K562 (cell line): ENCODE results near the gene KCNN3. TPM values are rescaled to one million over a fixed set of nuclear protein-coding genes. Genes with fewer than 3 reads are reported as not detected.

Source experiments
- ATAC-seq: fragments of 200-7000 bp; cut with Tn5 transposase; 3 replicates; pipeline ENCODE4 v1.9.1; 2020; ENCODE audit warnings: moderate library complexity
- BruUV-seq: library from RNA; stranded (reverse); fragments of 400-500 nt; replicated peaks from 2 replicates; lab custom pipeline; 2021; lab: Mats Ljungman, UMichigan
- CTCF ChIA-PET: fragments of 300-600 bp; formaldehyde crosslinking; extraction: SDS; loops from one replicate; lab custom pipeline; 2021; ENCODE audit warnings: low intra/inter-chr PET ratio; lab: Yijun Ruan, JAX
- POLR2A ChIA-PET: fragments of 300-600, 350-650 bp; sonication (Branson Sonifier 250); formaldehyde crosslinking; extraction: SDS; loops from one replicate; lab custom pipeline; 2021; ENCODE audit warnings: antibody characterized with exemption, inconsistent platforms; lab: Yijun Ruan, JAX
- DNase-seq, 4 experiments: peaks; one replicate each; pipeline versions ENCODE4 v3.0.0 to v3.0.0-alpha.2; 2011 to 2018; ENCODE audit warnings: low spot score in 3 of 4, mixed read lengths in 3 of 4; ENCODE audit errors: extremely low read depth in 1 of 4
- FAIRE-seq: peaks from 2 replicates; lab custom pipeline; 2011; peaks lifted over from hg19 to GRCh38; lab: Jason Lieb, UNC
- H2AFZ ChIP-seq: 2 replicates; pipeline ENCODE4 v1.6.0; 2011; ENCODE audit warnings: low read depth, low read length, control low read depth, inconsistent platforms
- H3K27ac ChIP-seq: fragments of 200-600 bp; 3 replicates; pipeline ENCODE4 v1.8.0; 2011; ENCODE audit warnings: low read depth, mild to moderate bottlenecking, control low read depth, inconsistent platforms, low read length, moderate library complexity, mixed read lengths; ENCODE audit errors: extremely low read depth
- H3K27me3 ChIP-seq, 2 experiments: fragments of 300-600 bp in 1 of 2; 2 replicates in 1 of 2; 3 replicates in 1 of 2; pipeline versions ENCODE4 v1.6.0 to v1.8.0; 2011; ENCODE audit warnings: inconsistent platforms in 2 of 2, low read length in 2 of 2, mild to moderate bottlenecking in 1 of 2, mixed read lengths in 1 of 2, moderate library complexity in 1 of 2; ENCODE audit not compliant: control insufficient read depth in 2 of 2, insufficient read depth in 2 of 2
- H3K36me3 ChIP-seq: fragments of 300-600 bp; 3 replicates; pipeline ENCODE4 v1.8.0; 2011; ENCODE audit warnings: mild to moderate bottlenecking, low read length, inconsistent platforms; ENCODE audit not compliant: control insufficient read depth, insufficient read depth
- H3K4me1 ChIP-seq, 2 experiments: fragments of 200-600 bp in 1 of 2; replicated peaks in 1 of 2; 2 replicates in 1 of 2; 3 replicates in 1 of 2; pipeline versions ENCODE4 v1.5.1 to v1.8.0; 2011; ENCODE audit warnings: inconsistent platforms in 2 of 2, low read length in 2 of 2, mild to moderate bottlenecking in 1 of 2, mixed read lengths in 1 of 2, moderate library complexity in 1 of 2; ENCODE audit not compliant: control insufficient read depth in 2 of 2, insufficient read depth in 2 of 2
- H3K4me2 ChIP-seq: 2 replicates; pipeline ENCODE4 v1.6.1; 2011; ENCODE audit warnings: low read length, control low read depth, inconsistent platforms, mixed read lengths; ENCODE audit not compliant: insufficient read depth
- H3K4me3 ChIP-seq: fragments of 200-600 bp; sonication (generic), shearing (Covaris generic); 2 replicates; pipeline ENCODE4 v1.5.1; 2016; ENCODE audit warnings: control low read depth, inconsistent platforms
- H3K79me2 ChIP-seq: fragments of 200-600 bp; 3 replicates; pipeline ENCODE4 v1.8.0; 2011; ENCODE audit warnings: low read length, inconsistent platforms; ENCODE audit not compliant: control insufficient read depth, insufficient read depth
- H3K9ac ChIP-seq, 2 experiments: 2 replicates each; pipeline versions ENCODE4 v1.6.0 to v1.6.1; 2011; ENCODE audit warnings: low read depth in 2 of 2, low read length in 2 of 2, control low read depth in 1 of 2, inconsistent platforms in 1 of 2, mild to moderate bottlenecking in 1 of 2, mixed read lengths in 1 of 2; ENCODE audit not compliant: insufficient read depth in 1 of 2
- H3K9me1 ChIP-seq: one replicate; pipeline ENCODE4 v1.6.0; 2011; ENCODE audit warnings: inconsistent platforms, mild to moderate bottlenecking, low read length, moderate library complexity; ENCODE audit not compliant: control insufficient read depth, insufficient read depth
- H3K9me3 ChIP-seq: replicated peaks from 2 replicates; pipeline ENCODE4 v1.5.1; 2011; ENCODE audit warnings: low read depth, low read length, inconsistent platforms; ENCODE audit not compliant: control insufficient read depth, insufficient read depth
- H4K20me1 ChIP-seq: replicated peaks from 2 replicates; pipeline ENCODE4 v1.6.1; 2011; ENCODE audit warnings: low read length, inconsistent platforms, mixed read lengths; ENCODE audit not compliant: control insufficient read depth, insufficient read depth
- C11orf30 ChIP-seq: fragments of 450-650 bp; IDR thresholded peaks from 2 replicates; pipeline ENCODE4 v1.6.1; 2016; ENCODE audit warnings: low read depth, mild to moderate bottlenecking
- KAT7 ChIP-seq: sonication (generic); formaldehyde crosslinking; IDR thresholded peaks from 2 replicates; pipeline ENCODE4 v1.8.0; 2022; ENCODE audit warnings: missing genetic modification reagents, mild to moderate bottlenecking, borderline replicate concordance
- ZEB2 ChIP-seq: fragments of 450-650 bp; IDR thresholded peaks from 2 replicates; pipeline ENCODE4 v1.6.1; 2016
- ZNF232 ChIP-seq: sonication (generic); formaldehyde crosslinking; IDR thresholded peaks from 2 replicates; pipeline ENCODE4 v1.8.0; 2022; ENCODE audit warnings: mild to moderate bottlenecking, missing genetic modification reagents
- WGBS: fragments of 100-300 bp; shearing (Covaris generic); methylation state at CpG from one replicate; pipeline ENCODE4 v1.1.6; 2016; ENCODE audit warnings: low coverage, mixed read lengths; ENCODE audit not compliant: insufficient coverage; ENCODE audit errors: missing lambda C conversion rate; 5-methylcytosine and 5-hydroxymethylcytosine counted together
- in situ Hi-C: fragments of 300-500 bp; cut with MboI; formaldehyde crosslinking; loops from 4 replicates; pipeline ENCODE4 v1.15.0; 2018; ENCODE audit warnings: inconsistent platforms, mixed read lengths
- intact Hi-C: fragments of 100-400 bp; cut with micrococcal nuclease; formaldehyde crosslinking; loops from 2 replicates; pipeline ENCODE4 v1.14.2; 2022
- polyA plus RNA-seq, 8 experiments: library from polyadenylated mRNA; depleted of rRNA in 4 of 8; stranded (reverse) in 5 of 8; unstranded in 3 of 8; fragments of >200 nt; fragmentation: Nextera tagmentation in 2 of 8; fragmentation: Illumina TruSeq in 1 of 8; extraction: Ambion mirVana in 2 of 8; extraction: Trizol in 1 of 8; gene quantifications; 2 replicates each; pipeline versions ENCODE4 v1.2.1 to v1.2.3, GENCODE V29; 2011 to 2014; ENCODE audit warnings: inconsistent platforms in 1 of 8, missing spikeins in 1 of 8
- total RNA-seq, 7 experiments: library from RNA; depleted of rRNA in 6 of 7; stranded (reverse); fragments of >200 nt in 6 of 7; fragmentation: Illumina TruSeq in 2 of 7; extraction: Trizol in 2 of 7; gene quantifications; 2 replicates each; pipeline versions ENCODE4 v1.2.1 to v1.2.3, GENCODE V29; 2011 to 2021; ENCODE audit warnings: low replicate concordance in 1 of 7
- TF ChIP-seq, protein P1 (sequence below), 2 experiments: fragments of 200-800 bp in 1 of 2; sonication (Bioruptor generic) in 1 of 2; sonication (generic) in 1 of 2; formaldehyde crosslinking in 1 of 2; IDR thresholded peaks in 1 of 2; conservative IDR thresholded peaks in 1 of 2; 2 replicates each; pipeline versions ENCODE4 v1.5.0 to v1.6.1; 2016 to 2020; ENCODE audit warnings: missing compliant biosample characterization in 1 of 2, missing genetic modification characterization in 1 of 2, missing genetic modification reagents in 1 of 2

The KCNN3 gene
- total and polyA plus RNA-seq, 9 of the 15 experiments (the other 6 are each of a cell fraction or from before 2014, with no cell fraction given), result 0.02 to 0.03 TPM; not detected in 7

DNA sequence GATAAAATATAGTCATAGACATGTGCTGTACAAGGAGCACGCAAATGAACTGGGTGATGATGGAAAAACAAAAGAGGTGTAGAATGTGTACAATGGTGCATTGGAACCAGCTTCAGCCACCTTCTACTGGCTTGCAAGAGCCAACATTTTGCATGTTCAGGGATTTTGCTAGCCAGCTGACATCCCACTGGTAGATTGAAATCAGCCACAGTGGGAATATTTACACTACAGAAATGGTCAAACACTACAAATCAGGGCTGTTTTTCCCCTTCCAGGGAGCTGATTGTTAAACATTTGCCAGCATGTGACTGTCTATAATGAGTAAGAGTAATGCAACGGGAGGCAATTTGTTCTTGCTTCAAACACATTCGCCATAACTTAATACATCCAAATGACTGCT, 43.2 kb upstream of the KCNN3 start:
- Histone ChIP-seq H3K9me3 (peaks cover 4% of the 10 kb centered on the region), H3K4me2 (no peak overlapping the region), H3K4me1 (no peaks in the 10 kb centered on the region; a peak in 2 of 5 replicates), H2AFZ (no peak overlapping the region), H3K27ac (no peak overlapping the region), H4K20me1 (no peaks in the 10 kb centered on the region), H3K9ac (no peak overlapping the region), H3K79me2 (no peaks in the 10 kb centered on the region), H3K9me1 (no peaks in the 10 kb centered on the region), H3K36me3 (no peaks in the 10 kb centered on the region), H3K27me3 (no peaks in the 10 kb centered on the region; a peak in 2 of 5 replicates), H3K4me3 (no peak overlapping the region)
- TF ChIP-seq C11orf30, result 0 out of 2 replicates have a peak, but pooled peaks have one; percentile 14
- TF ChIP-seq ZNF232 (CRISPR knock-in tag), result no peak
- WGBS, result 14% methylated on average over 3 of the region's 3 CpGs
- in situ Hi-C loops (no loop called here), intact Hi-C loops (no loop called here)
- DNase-seq, result no peak
- no peak for ATAC-seq
- no TSS peak for BruUV-seq
- ChIA-PET POLR2A (interaction anchor here (0.7 to 1.6 kb wide), 2 partner anchors 14 to 32 kb away, joined by 3 to 4 read pairs; no protein-coding TSS in a partner anchor), CTCF (interaction anchor here (0.6 to 0.7 kb wide), 2 partner anchors 43 to 463 kb away, joined by 3 read pairs; partner anchors contain the start of gene PBXIP1)
- no peak for FAIRE-seq

DNA sequence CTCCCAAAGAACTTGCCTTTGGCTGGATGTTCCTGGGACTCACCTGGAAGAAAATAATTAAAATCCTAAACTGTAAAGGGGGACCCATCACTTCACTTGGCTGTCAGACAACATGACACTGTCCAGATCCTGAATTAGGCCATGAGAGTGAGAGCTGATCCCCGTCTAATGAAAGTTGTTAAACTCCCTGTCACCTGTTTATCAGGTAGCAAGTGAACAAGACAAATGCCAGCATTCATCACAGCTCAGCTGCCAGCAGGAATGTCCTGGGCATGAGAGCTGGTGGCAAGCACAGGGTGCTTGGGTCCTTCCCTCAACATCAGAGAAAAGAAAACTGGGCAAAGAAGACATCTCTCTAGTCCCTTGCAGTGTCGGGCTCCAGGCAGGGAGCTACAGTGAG, 42.7 kb upstream of the KCNN3 start:
- intact Hi-C loops, result no loop called here
- Histone ChIP-seq H3K4me1 (no peaks in the 10 kb centered on the region; a peak in 2 of 5 replicates), H3K27me3 (no peaks in the 10 kb centered on the region; a peak in 2 of 5 replicates), H4K20me1 (no peaks in the 10 kb centered on the region), H3K4me3 (no peak overlapping the region), H3K36me3 (no peaks in the 10 kb centered on the region), H3K9ac (no peak overlapping the region), H3K79me2 (no peaks in the 10 kb centered on the region), H2AFZ (no peak overlapping the region), H3K4me2 (no peak overlapping the region), H3K9me3 (peaks cover 4% of the 10 kb centered on the region), H3K9me1 (no peaks in the 10 kb centered on the region), H3K27ac (no peak overlapping the region)
- in situ Hi-C loops, result no loop called here
- ATAC-seq (no peak), FAIRE-seq (no peak), DNase-seq (no peak)
- CTCF ChIA-PET, result interaction anchor here (0.6 to 0.7 kb wide), 2 partner anchors 43 to 462 kb away, joined by 3 read pairs; partner anchors contain the start of gene PBXIP1
- POLR2A ChIA-PET, result interaction anchor here (0.7 to 1.6 kb wide), 2 partner anchors 15 to 31 kb away, joined by 3 to 4 read pairs; no protein-coding TSS in a partner anchor
- 7% methylated on average over 2 of the region's 2 CpGs for WGBS
- BruUV-seq, result no TSS peak
- TF ChIP-seq KAT7 (CRISPR knock-in tag), result no peak
- TF ChIP-seq, protein P1, sequence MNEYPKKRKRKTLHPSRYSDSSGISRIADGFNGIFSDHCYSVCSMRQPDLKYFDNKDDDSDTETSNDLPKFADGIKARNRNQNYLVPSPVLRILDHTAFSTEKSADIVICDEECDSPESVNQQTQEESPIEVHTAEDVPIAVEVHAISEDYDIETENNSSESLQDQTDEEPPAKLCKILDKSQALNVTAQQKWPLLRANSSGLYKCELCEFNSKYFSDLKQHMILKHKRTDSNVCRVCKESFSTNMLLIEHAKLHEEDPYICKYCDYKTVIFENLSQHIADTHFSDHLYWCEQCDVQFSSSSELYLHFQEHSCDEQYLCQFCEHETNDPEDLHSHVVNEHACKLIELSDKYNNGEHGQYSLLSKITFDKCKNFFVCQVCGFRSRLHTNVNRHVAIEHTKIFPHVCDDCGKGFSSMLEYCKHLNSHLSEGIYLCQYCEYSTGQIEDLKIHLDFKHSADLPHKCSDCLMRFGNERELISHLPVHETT (CRISPR knock-in tag; conservative IDR thresholded peaks at IDR 0.05 in 1 of 2, IDR thresholded peaks at IDR 0.05 in 1 of 2), result no peak
- TF ChIP-seq ZEB2, result no peak
